ENCODE results near the gene NOL11. TPM values are rescaled to one million over a fixed set of nuclear protein-coding genes. Genes with fewer than 3 reads are reported as not detected.

NOL11 gene
- total RNA-seq, 2 experiments from 2014 or later: 64.9 to 65.5 TPM

DNA sequence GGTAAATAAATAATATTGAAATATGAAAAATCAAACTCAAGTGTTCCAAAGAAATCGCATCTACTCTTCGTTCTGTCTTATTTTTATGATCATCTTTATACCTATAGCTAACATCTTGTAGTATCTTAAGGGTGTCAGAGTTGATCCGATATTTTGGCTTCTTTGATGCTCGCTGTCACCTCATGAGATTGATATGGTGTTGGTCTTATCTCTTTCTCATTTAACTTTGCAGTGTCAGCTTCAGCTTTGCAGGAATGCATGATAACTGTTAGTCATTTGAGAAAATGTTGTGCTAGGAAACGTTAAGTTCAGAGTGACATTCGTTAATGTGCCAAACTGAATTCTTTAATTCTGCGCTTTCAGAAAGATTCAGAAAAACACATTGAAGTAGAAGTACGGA lies 19.4 kb downstream of the NOL11 start:
- CTCF ChIA-PET (ENCODE audit: unreplicated experiment): no interaction called here
- H3K4me3 ChIP-seq (ENCODE audit: low read depth, low read length, poor library complexity, severe bottlenecking): no peak overlapping the region
- peaks cover 98% of the 10 kb centered on the region for H3K36me3 ChIP-seq (ENCODE audit: insufficient read depth, low read length)
- TF ChIP-seq CTCF (conservative IDR thresholded peaks at IDR 0.05; ENCODE audit: low read length) (no peak), EZH2phosphoT487 (IDR thresholded peaks at IDR 0.05; ENCODE audit: borderline replicate concordance, low read depth, low read length) (no peak)
- no peak overlapping the region for H2AFZ ChIP-seq (ENCODE audit: low read length)
- no peaks in the 10 kb centered on the region for H3K9me3 ChIP-seq (ENCODE audit: low read length)
- no peak overlapping the region for H3K27ac ChIP-seq (ENCODE audit: low read depth, low read length, poor library complexity, severe bottlenecking)
- intact Hi-C loops (cut with micrococcal nuclease; ENCODE audit: unreplicated experiment): no loop called here
- no peak overlapping the region for H3K4me2 ChIP-seq (ENCODE audit: low read length)
- peaks cover 7% of the 10 kb centered on the region for H3K4me1 ChIP-seq (ENCODE audit: insufficient read depth, low read length, poor library complexity, severe bottlenecking)
- no peaks in the 10 kb centered on the region for H4K20me1 ChIP-seq (ENCODE audit: insufficient read depth, low read length)
- no TSS peak for BruUV-seq (replicated peaks)
- H3K79me2 ChIP-seq (ENCODE audit: insufficient read depth, low read depth, low read length): peaks cover 27% of the 10 kb centered on the region; the same call in 1 of the 2 replicates
- POLR2A ChIA-PET: interaction anchor here (0.6 to 0.7 kb wide), 2 partner anchors 12 to 54 kb away, joined by 3 to 4 read pairs; no protein-coding TSS in a partner anchor
- no peaks in the 10 kb centered on the region for H3K9me2 ChIP-seq (ENCODE audit: insufficient read depth, low read length)
- no peak for DNase-seq (ENCODE audit: low spot score)

GRCh38 chr17:67742025-67742424 lies 24.3 kb downstream of the NOL11 start:
- peak overlapping the region; percentile 13 for H3K4me3 ChIP-seq (ENCODE audit: low read depth, low read length, poor library complexity, severe bottlenecking)
- peaks cover 12% of the 10 kb centered on the region for H3K4me1 ChIP-seq (ENCODE audit: insufficient read depth, low read length, poor library complexity, severe bottlenecking)
- no peak for TF ChIP-seq CTCF (conservative IDR thresholded peaks at IDR 0.05; ENCODE audit: low read length)
- no peak for TF ChIP-seq EZH2phosphoT487 (IDR thresholded peaks at IDR 0.05; ENCODE audit: borderline replicate concordance, low read depth, low read length)
- no peaks in the 10 kb centered on the region for H3K9me3 ChIP-seq (ENCODE audit: low read length)
- H3K4me2 ChIP-seq (ENCODE audit: low read length): peak overlapping the region; percentile 29
- intact Hi-C loops (cut with micrococcal nuclease; ENCODE audit: unreplicated experiment): loop anchor here (10.0 kb wide), 1 partner anchor 183 kb away; no protein-coding TSS in a partner anchor
- no peaks in the 10 kb centered on the region for H3K79me2 ChIP-seq (ENCODE audit: insufficient read depth, low read depth, low read length)
- BruUV-seq (replicated peaks): no TSS peak
- H3K9me2 ChIP-seq (ENCODE audit: insufficient read depth, low read length): no peaks in the 10 kb centered on the region
- H3K36me3 ChIP-seq (ENCODE audit: insufficient read depth, low read length): peaks cover 96% of the 10 kb centered on the region
- H2AFZ ChIP-seq (ENCODE audit: low read length): no peak overlapping the region
- ChIA-PET POLR2A (interaction anchor here (0.6 kb wide), 1 partner anchor 12 kb away, joined by 3 read pairs; no protein-coding TSS in a partner anchor), CTCF (ENCODE audit: unreplicated experiment) (no interaction called here)
- H3K27ac ChIP-seq (ENCODE audit: low read depth, low read length, poor library complexity, severe bottlenecking): peak overlapping the region; percentile 33
- H4K20me1 ChIP-seq (ENCODE audit: insufficient read depth, low read length): no peaks in the 10 kb centered on the region
- peak; percentile 7 for DNase-seq (ENCODE audit: low spot score)

GRCh38 chr17:67746704-67747571 lies 29.2 kb downstream of the NOL11 start:
- Histone ChIP-seq H3K9me3 (ENCODE audit: low read length) (peaks cover 17% of the 10 kb centered on the region), H3K36me3 (ENCODE audit: insufficient read depth, low read length) (peaks cover 97% of the 10 kb centered on the region), H3K27ac (ENCODE audit: low read depth, low read length, poor library complexity, severe bottlenecking) (no peak overlapping the region), H4K20me1 (ENCODE audit: insufficient read depth, low read length) (no peaks in the 10 kb centered on the region), H2AFZ (ENCODE audit: low read length) (no peak overlapping the region), H3K4me1 (ENCODE audit: insufficient read depth, low read length, poor library complexity, severe bottlenecking) (peaks cover 7% of the 10 kb centered on the region), H3K79me2 (ENCODE audit: insufficient read depth, low read depth, low read length) (no peaks in the 10 kb centered on the region), H3K4me3 (ENCODE audit: low read depth, low read length, poor library complexity, severe bottlenecking) (no peak overlapping the region), H3K9me2 (ENCODE audit: insufficient read depth, low read length) (no peaks in the 10 kb centered on the region), H3K4me2 (ENCODE audit: low read length) (no peak overlapping the region)
- intact Hi-C loops (cut with micrococcal nuclease; ENCODE audit: unreplicated experiment): loop anchor here (10.0 kb wide), 1 partner anchor 178 kb away; no protein-coding TSS in a partner anchor
- DNase-seq (ENCODE audit: low spot score): no peak
- ChIA-PET CTCF (ENCODE audit: unreplicated experiment) (no interaction called here), POLR2A (interaction anchor here (0.6 to 0.8 kb wide), 3 partner anchors 11 to 455 kb away, joined by 3 to 5 read pairs (median 3); no protein-coding TSS in a partner anchor)
- TF ChIP-seq EZH2phosphoT487 (IDR thresholded peaks at IDR 0.05; ENCODE audit: borderline replicate concordance, low read depth, low read length): no peak
- TF ChIP-seq CTCF (conservative IDR thresholded peaks at IDR 0.05; ENCODE audit: low read length): no peak
- BruUV-seq (replicated peaks): no TSS peak
